BE2C (cell line): ENCODE results near the gene AP2A2.

ENCODE experiments used
- DNase-seq: peaks from one replicate; pipeline ENCODE4 v3.0.0-alpha.2; 2020
- H3K27me3 ChIP-seq: fragments of 250-450 bp; sonication (Bioruptor Pico); 2 replicates; pipeline ENCODE4 v1.5.1; 2020; ENCODE audit warnings: mild to moderate bottlenecking
- H3K36me3 ChIP-seq: fragments of 250-450 bp; sonication (Bioruptor Pico); 2 replicates; pipeline ENCODE4 v1.5.1; 2020; ENCODE audit warnings: mild to moderate bottlenecking
- H3K4me1 ChIP-seq: fragments of 250-450 bp; sonication (Bioruptor Pico); 2 replicates; pipeline ENCODE4 v1.5.1; 2020
- H3K4me3 ChIP-seq: 2 replicates; pipeline ENCODE4 v1.5.1; 2011; ENCODE audit warnings: low read depth, low read length
- H3K9me3 ChIP-seq: fragments of 250-450 bp; sonication (Bioruptor Pico); 2 replicates; pipeline ENCODE4 v1.5.1; 2020
- TF ChIP-seq, protein P1 (sequence below): IDR thresholded peaks from 2 replicates; pipeline ENCODE4 v1.5.1; 2012; ENCODE audit warnings: mild to moderate bottlenecking, low read depth, low read length

Gene AP2A2

DNA sequence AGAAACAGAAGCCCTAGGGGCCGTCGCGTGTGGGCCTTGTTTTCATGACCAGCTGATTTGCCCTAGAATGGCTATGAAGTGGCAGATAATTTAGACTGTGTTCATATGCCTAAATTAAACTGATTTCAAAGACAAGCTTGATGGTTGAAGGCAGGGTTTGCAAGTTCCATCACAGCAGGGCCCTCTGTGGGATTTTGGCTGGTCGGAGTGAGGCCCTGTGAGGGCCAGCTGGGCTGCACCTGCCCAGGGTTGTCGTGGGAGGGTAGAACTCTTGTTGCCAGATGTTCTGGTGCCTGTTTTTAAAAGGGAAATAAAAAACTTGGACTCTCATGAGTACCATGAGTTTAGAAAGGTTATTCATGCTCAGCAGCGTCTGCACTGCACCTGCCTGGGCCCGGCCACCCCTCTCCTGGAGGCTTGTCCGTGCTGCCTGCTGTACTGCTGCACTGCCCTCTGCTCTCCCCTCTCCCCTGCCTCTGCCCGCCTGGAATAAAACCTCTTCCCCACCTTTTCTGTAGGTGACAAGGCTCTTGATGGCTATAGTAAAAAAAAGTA is 44.1 kb downstream of the AP2A2 start:
- Histone ChIP-seq H3K4me1 (no peaks in the 10 kb centered on the region), H3K36me3 (peaks cover 15% of the 10 kb centered on the region), H3K27me3 (no peaks in the 10 kb centered on the region), H3K4me3 (no peak overlapping the region), H3K9me3 (no peaks in the 10 kb centered on the region)
- TF ChIP-seq, protein P1, sequence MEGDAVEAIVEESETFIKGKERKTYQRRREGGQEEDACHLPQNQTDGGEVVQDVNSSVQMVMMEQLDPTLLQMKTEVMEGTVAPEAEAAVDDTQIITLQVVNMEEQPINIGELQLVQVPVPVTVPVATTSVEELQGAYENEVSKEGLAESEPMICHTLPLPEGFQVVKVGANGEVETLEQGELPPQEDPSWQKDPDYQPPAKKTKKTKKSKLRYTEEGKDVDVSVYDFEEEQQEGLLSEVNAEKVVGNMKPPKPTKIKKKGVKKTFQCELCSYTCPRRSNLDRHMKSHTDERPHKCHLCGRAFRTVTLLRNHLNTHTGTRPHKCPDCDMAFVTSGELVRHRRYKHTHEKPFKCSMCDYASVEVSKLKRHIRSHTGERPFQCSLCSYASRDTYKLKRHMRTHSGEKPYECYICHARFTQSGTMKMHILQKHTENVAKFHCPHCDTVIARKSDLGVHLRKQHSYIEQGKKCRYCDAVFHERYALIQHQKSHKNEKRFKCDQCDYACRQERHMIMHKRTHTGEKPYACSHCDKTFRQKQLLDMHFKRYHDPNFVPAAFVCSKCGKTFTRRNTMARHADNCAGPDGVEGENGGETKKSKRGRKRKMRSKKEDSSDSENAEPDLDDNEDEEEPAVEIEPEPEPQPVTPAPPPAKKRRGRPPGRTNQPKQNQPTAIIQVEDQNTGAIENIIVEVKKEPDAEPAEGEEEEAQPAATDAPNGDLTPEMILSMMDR, result no peak
- DNase-seq, result no peak

DNA sequence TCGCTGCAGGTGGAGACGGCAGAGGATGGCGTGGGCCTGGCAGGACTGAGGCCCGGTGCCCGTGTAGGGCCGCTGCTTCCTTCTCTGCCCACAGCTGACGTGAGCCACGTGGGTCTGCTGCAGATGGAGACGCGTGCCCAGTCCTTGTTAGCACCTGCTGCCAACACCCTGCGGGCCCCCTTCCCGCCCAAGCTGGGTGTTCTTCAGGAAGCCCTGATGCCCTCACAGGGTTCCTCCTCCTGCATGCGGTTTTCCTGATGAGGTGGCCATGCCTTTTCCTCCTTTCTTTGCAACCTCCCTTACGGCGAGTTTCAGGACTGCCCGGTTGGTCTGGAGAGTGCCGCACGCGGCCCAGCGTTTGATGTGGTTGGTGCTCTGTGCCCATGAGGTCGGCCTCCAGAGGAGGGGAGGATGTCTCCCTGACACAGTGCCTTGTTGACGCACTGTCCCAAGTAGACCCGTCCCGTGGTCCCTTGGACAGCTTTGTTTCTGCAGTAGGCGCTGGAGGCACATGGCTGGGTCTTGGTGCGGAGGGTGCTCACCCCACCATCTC is 44.7 kb downstream of the AP2A2 start:
- no peaks in the 10 kb centered on the region for H3K9me3 ChIP-seq
- no peak overlapping the region for H3K4me3 ChIP-seq
- TF ChIP-seq, protein P1, result no peak
- peaks cover 15% of the 10 kb centered on the region for H3K36me3 ChIP-seq
- no peak for DNase-seq
- no peaks in the 10 kb centered on the region for H3K27me3 ChIP-seq
- no peaks in the 10 kb centered on the region for H3K4me1 ChIP-seq

DNA sequence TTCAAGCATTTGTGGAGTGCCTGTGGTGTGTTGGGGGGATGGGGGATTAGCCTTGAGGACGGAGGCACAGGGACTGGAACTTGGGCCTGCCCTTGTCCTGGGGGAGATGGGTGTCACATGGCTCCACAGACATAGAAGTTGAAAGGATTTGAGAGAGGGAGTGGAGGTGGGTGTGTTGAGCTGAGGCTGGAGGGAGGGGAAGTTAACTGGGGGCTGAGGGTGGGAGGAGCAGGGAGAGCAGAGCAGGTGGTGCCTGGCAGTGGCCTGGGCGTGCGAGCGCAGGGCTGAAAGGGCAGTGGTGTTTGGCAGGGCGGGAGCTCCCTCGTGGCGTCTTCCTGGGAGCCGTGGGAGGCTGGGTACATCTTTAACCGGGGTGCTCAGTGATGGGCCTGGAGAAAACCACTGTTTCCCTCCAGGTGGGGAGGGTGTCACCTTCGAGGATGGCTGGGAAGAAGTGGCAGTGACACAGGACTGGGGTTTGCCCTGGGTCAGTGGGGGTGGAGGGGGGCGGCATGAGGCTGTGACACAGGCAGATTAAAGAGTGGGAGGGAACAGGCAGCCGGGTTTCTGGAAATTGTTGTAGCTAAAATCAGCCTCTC is 45.5 kb downstream of the AP2A2 start:
- TF ChIP-seq, protein P1, result no peak
- DNase-seq, result no peak
- Histone ChIP-seq H3K27me3 (no peaks in the 10 kb centered on the region), H3K9me3 (no peaks in the 10 kb centered on the region), H3K4me3 (no peak overlapping the region), H3K4me1 (no peaks in the 10 kb centered on the region), H3K36me3 (peaks cover 15% of the 10 kb centered on the region)

DNA sequence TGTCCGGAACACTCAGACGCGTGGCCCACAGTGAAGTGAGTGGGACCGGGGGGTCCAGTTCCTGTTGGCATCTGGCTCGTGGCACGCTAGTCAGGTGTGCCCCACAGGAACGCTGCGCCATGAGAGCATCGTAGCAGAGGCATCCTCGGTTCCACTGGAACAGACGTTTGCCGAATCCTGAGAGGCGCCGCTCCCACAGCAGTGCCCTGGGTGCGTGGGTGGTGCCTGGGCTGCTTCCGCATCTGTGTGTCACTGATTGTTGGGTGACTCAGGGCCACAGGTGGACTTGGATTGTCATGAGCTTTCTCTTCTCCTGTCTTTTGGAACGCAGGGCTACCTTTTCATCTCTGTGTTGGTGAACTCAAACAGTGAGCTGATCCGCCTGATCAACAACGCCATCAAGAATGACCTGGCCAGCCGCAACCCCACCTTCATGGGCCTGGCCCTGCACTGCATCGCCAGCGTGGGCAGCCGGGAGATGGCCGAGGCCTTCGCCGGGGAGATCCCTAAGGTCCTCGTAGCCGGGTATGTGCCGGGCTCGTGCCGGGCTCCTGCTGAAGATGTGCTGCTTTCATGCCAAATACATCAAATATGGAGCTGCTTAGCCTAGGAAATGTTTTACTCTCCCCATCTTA is 46.2 kb downstream of the AP2A2 start:
- no peaks in the 10 kb centered on the region for H3K9me3 ChIP-seq
- H3K36me3 ChIP-seq, result peaks cover 16% of the 10 kb centered on the region
- TF ChIP-seq, protein P1, result no peak
- DNase-seq, result no peak
- no peaks in the 10 kb centered on the region for H3K27me3 ChIP-seq
- no peak overlapping the region for H3K4me3 ChIP-seq
- H3K4me1 ChIP-seq, result no peaks in the 10 kb centered on the region

DNA sequence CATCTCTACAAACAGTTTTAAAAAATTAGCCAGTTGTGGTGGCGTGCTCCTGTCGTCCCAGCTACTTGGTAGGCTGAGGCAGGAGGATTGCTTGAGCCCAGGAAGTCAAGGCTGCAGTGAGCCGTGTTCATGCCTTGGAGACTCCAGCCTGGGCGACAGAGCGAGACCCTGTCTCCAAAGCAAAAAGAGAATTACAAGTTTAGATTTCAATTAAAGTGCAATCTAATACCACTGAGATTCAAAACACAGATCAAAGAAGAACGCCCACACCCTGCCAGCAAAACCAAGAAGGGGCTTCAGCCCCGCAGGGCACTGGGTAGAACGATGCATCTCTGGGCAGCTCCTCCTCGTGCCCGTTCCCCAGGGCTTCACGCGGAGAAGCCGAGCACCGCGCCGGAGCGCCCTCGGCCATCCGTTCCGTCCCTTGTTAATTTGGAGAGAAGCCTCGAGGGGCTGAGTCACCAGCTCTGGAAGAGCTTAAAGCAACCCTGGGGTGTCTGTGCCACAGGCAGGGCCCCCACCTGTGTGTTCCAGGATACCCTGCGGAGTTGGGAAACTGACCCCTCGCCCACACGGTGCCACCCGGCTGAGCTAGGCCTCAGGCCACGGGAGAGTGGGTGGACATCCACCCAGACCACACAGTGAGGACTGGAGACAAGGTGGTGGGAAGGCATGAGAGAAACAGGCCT is 47.0 kb downstream of the AP2A2 start:
- Histone ChIP-seq H3K4me3 (no peak overlapping the region), H3K9me3 (no peaks in the 10 kb centered on the region), H3K27me3 (no peaks in the 10 kb centered on the region), H3K36me3 (peaks cover 24% of the 10 kb centered on the region), H3K4me1 (no peaks in the 10 kb centered on the region)
- TF ChIP-seq, protein P1, result no peak
- DNase-seq, result no peak
